A673 (cell line): ENCODE results near the gene CDKAL1. TPM values are rescaled to one million over a fixed set of nuclear protein-coding genes. Genes with fewer than 3 reads are reported as not detected.
"Not testable (repeated sequence)": the region's sequence is repeated elsewhere in the genome, so short reads cannot be mapped to it uniquely, and the experiment has no call there.

Experiments used
- BruUV-seq: library from RNA; stranded (reverse); fragments of 400-500 nt; replicated peaks from 2 replicates; lab custom pipeline; 2021; lab: Mats Ljungman, UMichigan
- CTCF ChIA-PET: fragments of 300-600 bp; sonication (Branson Sonifier 250); formaldehyde crosslinking; loops from one replicate; lab custom pipeline; 2022; ENCODE audit warnings: antibody characterized with exemption; lab: Charles Lee
- POLR2A ChIA-PET: fragments of 300-600 bp; sonication (Branson Sonifier 250); formaldehyde crosslinking; loops from one replicate; lab custom pipeline; 2022; ENCODE audit warnings: antibody characterized with exemption; ENCODE audit not compliant: low non-redundant PET; lab: Charles Lee
- DNase-seq: peaks from one replicate; pipeline ENCODE4 v3.0.0-alpha.2; 2015; ENCODE audit warnings: low spot score
- H3K27ac ChIP-seq: fragments of 200-600 bp; sonication (generic); 2 replicates; pipeline ENCODE4 v1.5.1; 2016; ENCODE audit warnings: mixed run types, low read depth, mild to moderate bottlenecking, mixed read lengths, antibody characterized with exemption, low read length; ENCODE audit not compliant: poor library complexity, severe bottlenecking
- H3K27me3 ChIP-seq: fragments of 200-600 bp; sonication (generic); replicated peaks from 2 replicates; pipeline ENCODE4 v1.6.1; 2017; ENCODE audit warnings: mixed run types, low read depth, mild to moderate bottlenecking, mixed read lengths, antibody characterized with exemption, low read length; ENCODE audit not compliant: insufficient read depth, poor library complexity
- H3K36me3 ChIP-seq: fragments of 200-600 bp; sonication (generic); 2 replicates; pipeline ENCODE4 v1.6.1; 2016; ENCODE audit warnings: mixed run types, mild to moderate bottlenecking, mixed read lengths, antibody characterized with exemption, low read length; ENCODE audit not compliant: insufficient read depth, poor library complexity, severe bottlenecking
- H3K4me1 ChIP-seq: fragments of 200-600 bp; sonication (generic); 2 replicates; pipeline ENCODE4 v1.6.1; 2017; ENCODE audit warnings: mixed run types, mild to moderate bottlenecking, mixed read lengths, antibody characterized with exemption, low read length; ENCODE audit not compliant: insufficient read depth, poor library complexity, severe bottlenecking
- H3K4me3 ChIP-seq: fragments of 200-600 bp; sonication (generic); 2 replicates; pipeline ENCODE4 v1.5.1; 2016; ENCODE audit warnings: low read depth, mixed run types, mild to moderate bottlenecking, mixed read lengths, low read length; ENCODE audit not compliant: poor library complexity, severe bottlenecking
- H3K9me3 ChIP-seq: fragments of 200-600 bp; sonication (generic); 2 replicates; pipeline ENCODE4 v1.6.1; 2016; ENCODE audit warnings: mixed run types, low read depth, mild to moderate bottlenecking, mixed read lengths, antibody characterized with exemption, low read length; ENCODE audit not compliant: poor library complexity, severe bottlenecking
- CTCF ChIP-seq: fragments of 300-800, 200-600 bp; sonication (generic); conservative IDR thresholded peaks from 2 replicates; pipeline ENCODE4 v1.5.1; 2017; ENCODE audit warnings: low read depth, mild to moderate bottlenecking, antibody characterized with exemption, low read length, moderate library complexity, mixed read lengths
- EZH2 ChIP-seq: fragments of 200-600 bp; sonication (generic); IDR thresholded peaks from 2 replicates; pipeline ENCODE4 v1.6.1; 2017; ENCODE audit warnings: borderline replicate concordance, low read depth, mild to moderate bottlenecking, mixed read lengths, antibody characterized with exemption, low read length; ENCODE audit not compliant: poor library complexity, severe bottlenecking
- intact Hi-C: fragments of 100-400 bp; cut with micrococcal nuclease; formaldehyde crosslinking; loops from one replicate; pipeline ENCODE4 v1.10.0; 2022; ENCODE audit not compliant: unreplicated experiment
- total RNA-seq: library from RNA; stranded (reverse); gene quantifications from 2 replicates; pipeline ENCODE4 v1.2.3, GENCODE V29; 2021

The CDKAL1 gene
- total RNA-seq, 1 experiment from 2014 or later, result 35.5 TPM

GRCh38 chr6:20921578-20921977, 387.3 kb downstream of the CDKAL1 start:
- no peak overlapping the region for H3K4me3 ChIP-seq
- H3K27ac ChIP-seq, result no peak overlapping the region
- H3K27me3 ChIP-seq, result no peaks in the 10 kb centered on the region
- intact Hi-C loops, result no loop called here
- H3K9me3 ChIP-seq, result no peaks in the 10 kb centered on the region
- no peak for DNase-seq
- no peak for TF ChIP-seq CTCF
- no peak for TF ChIP-seq EZH2
- BruUV-seq, result no TSS peak
- H3K4me1 ChIP-seq, result peaks cover 4% of the 10 kb centered on the region
- POLR2A ChIA-PET, result no interaction called here
- CTCF ChIA-PET, result no interaction called here
- H3K36me3 ChIP-seq, result no peaks in the 10 kb centered on the region

GRCh38 chr6:20922743-20923142, 388.5 kb downstream of the CDKAL1 start:
- POLR2A ChIA-PET, result no interaction called here
- Histone ChIP-seq H3K36me3 (no peaks in the 10 kb centered on the region), H3K9me3 (no peaks in the 10 kb centered on the region), H3K27me3 (no peaks in the 10 kb centered on the region), H3K27ac (no peak overlapping the region), H3K4me3 (no peak overlapping the region), H3K4me1 (peaks cover 4% of the 10 kb centered on the region)
- CTCF ChIA-PET, result no interaction called here
- TF ChIP-seq EZH2 (no peak), CTCF (no peak)
- BruUV-seq, result no TSS peak
- intact Hi-C loops, result no loop called here
- DNase-seq, result no peak

- H3K4me1 ChIP-seq, H3K9me3 ChIP-seq, H3K4me3 ChIP-seq, DNase-seq, intact Hi-C loops, CTCF ChIA-PET, H3K27me3 ChIP-seq, H3K27ac ChIP-seq, H3K36me3 ChIP-seq, POLR2A ChIA-PET, BruUV-seq: not testable (repeated sequence)
These were observed 389.8 kb downstream of the CDKAL1 start for GRCh38 chr6:20924094-20924493.

GRCh38 chr6:20924911-20925543, 390.8 kb downstream of the CDKAL1 start:
- H3K36me3 ChIP-seq, result no peaks in the 10 kb centered on the region
- H3K4me3 ChIP-seq, result no peak overlapping the region
- H3K4me1 ChIP-seq, result peaks cover 4% of the 10 kb centered on the region
- ChIA-PET POLR2A (no interaction called here), CTCF (no interaction called here)
- TF ChIP-seq EZH2 (no peak), CTCF (no peak)
- no peak for DNase-seq
- no peaks in the 10 kb centered on the region for H3K27me3 ChIP-seq
- H3K9me3 ChIP-seq, result no peaks in the 10 kb centered on the region
- intact Hi-C loops, result no loop called here
- no TSS peak for BruUV-seq
- H3K27ac ChIP-seq, result no peak overlapping the region
